H1 (cell line): ENCODE data around the gene SHOC1. TPM values are rescaled to one million over a fixed set of nuclear protein-coding genes. Genes with fewer than 3 reads are reported as not detected.

Source experiments
- CTCF ChIA-PET: fragments of 300-600 bp; sonication (Branson Sonifier 250); formaldehyde crosslinking; loops from one replicate; lab custom pipeline; 2021; ENCODE audit not compliant: partially characterized antibody; lab: Charles Lee
- POLR2A ChIA-PET: fragments of 300-600 bp; sonication (Branson Sonifier 250); formaldehyde crosslinking; loops from one replicate; lab custom pipeline; 2021; ENCODE audit warnings: inconsistent platforms; ENCODE audit not compliant: partially characterized antibody; lab: Charles Lee
- DNase-seq, 2 experiments: peaks; one replicate each; pipeline versions ENCODE4 v3.0.0 to v3.0.0-alpha.2; 2010 to 2022; ENCODE audit warnings: low spot score in 2 of 2, low read depth in 1 of 2, mixed read lengths in 1 of 2
- FAIRE-seq: peaks from 2 replicates; lab custom pipeline; 2011; peaks lifted over from hg19 to GRCh38; lab: Jason Lieb, UNC
- H2AFZ ChIP-seq: 2 replicates; pipeline ENCODE4 v1.8.1; 2012; ENCODE audit warnings: low read length, inconsistent platforms
- H2AK5ac ChIP-seq: 2 replicates; pipeline ENCODE4 v1.6.1; 2013; ENCODE audit warnings: low read depth, low read length
- H2BK120ac ChIP-seq: replicated peaks from 2 replicates; pipeline ENCODE3; 2013; ENCODE audit warnings: low read depth, low read length, inconsistent platforms
- H2BK12ac ChIP-seq: 2 replicates; pipeline ENCODE4 v1.6.1; 2013; ENCODE audit warnings: low read depth, low read length
- H2BK15ac ChIP-seq: 2 replicates; pipeline ENCODE4 v1.6.1; 2013; ENCODE audit warnings: low read length
- H2BK20ac ChIP-seq: 2 replicates; pipeline ENCODE4 v1.6.1; 2013; ENCODE audit warnings: low read length
- H2BK5ac ChIP-seq: 2 replicates; pipeline ENCODE4 v1.6.1; 2013; ENCODE audit warnings: low read depth, low read length
- H3K14ac ChIP-seq: 2 replicates; pipeline ENCODE4 v1.6.1; 2013; ENCODE audit warnings: inconsistent platforms; ENCODE audit not compliant: insufficient read length
- H3K18ac ChIP-seq: 2 replicates; pipeline ENCODE4 v1.6.1; 2013; ENCODE audit warnings: low read length; ENCODE audit errors: extremely low read depth
- H3K23ac ChIP-seq: 2 replicates; pipeline ENCODE4 v1.6.1; 2013; ENCODE audit warnings: inconsistent platforms; ENCODE audit not compliant: insufficient read length
- H3K23me2 ChIP-seq: 2 replicates; pipeline ENCODE4 v1.6.1; 2013; ENCODE audit warnings: low read depth, low read length
- H3K27ac ChIP-seq: 2 replicates; pipeline ENCODE4 v1.6.1; 2011; ENCODE audit warnings: low read depth, low read length, inconsistent platforms
- H3K27me3 ChIP-seq, 4 experiments: replicated peaks in 1 of 4; 1 replicate in 1 of 4; 2 replicates in 3 of 4; pipeline versions ENCODE4 v1.6.1 to v1.8.1; 2011 to 2013; ENCODE audit warnings: low read length in 3 of 4, mild to moderate bottlenecking in 3 of 4, inconsistent platforms in 2 of 4, mixed read lengths in 2 of 4, moderate library complexity in 1 of 4; ENCODE audit not compliant: control insufficient read depth in 3 of 4, insufficient read depth in 3 of 4; ENCODE audit errors: extremely low read depth in 1 of 4
- H3K36me3 ChIP-seq, 4 experiments: 2 replicates each; pipeline versions ENCODE4 v1.6.1 to v1.8.1; 2011 to 2013; ENCODE audit warnings: mild to moderate bottlenecking in 4 of 4, low read length in 3 of 4, moderate library complexity in 2 of 4, control low read depth in 1 of 4, inconsistent platforms in 1 of 4; ENCODE audit not compliant: insufficient read depth in 4 of 4, control insufficient read depth in 2 of 4
- H3K4ac ChIP-seq: replicated peaks from 2 replicates; pipeline ENCODE3; 2013; ENCODE audit warnings: low read length, low read depth, mixed read lengths, inconsistent platforms; ENCODE audit not compliant: insufficient read length
- H3K4me1 ChIP-seq, 4 experiments: replicated peaks in 1 of 4; 1 replicate in 1 of 4; 2 replicates in 3 of 4; pipeline versions ENCODE4 v1.6.1 to v1.8.1; 2011 to 2013; ENCODE audit warnings: low read length in 3 of 4, inconsistent platforms in 2 of 4, mixed read lengths in 1 of 4; ENCODE audit not compliant: insufficient read depth in 4 of 4, control insufficient read depth in 3 of 4
- H3K4me2 ChIP-seq, 2 experiments: 2 replicates each; pipeline versions ENCODE4 v1.6.1 to v1.8.1; 2011 to 2013; ENCODE audit warnings: low read depth in 2 of 2, low read length in 2 of 2, control low read depth in 1 of 2, inconsistent platforms in 1 of 2, mild to moderate bottlenecking in 1 of 2; ENCODE audit not compliant: insufficient read depth in 1 of 2
- H3K4me3 ChIP-seq, 4 experiments: fragments of 200-600, 300-600 bp in 1 of 4; sonication (generic), shearing (Covaris generic), sonication (Bioruptor Twin) in 1 of 4; 2 replicates each; pipeline versions ENCODE4 v1.5.1 to v1.8.1; 2011 to 2016; ENCODE audit warnings: low read length in 4 of 4, low read depth in 3 of 4, control low read depth in 2 of 4, inconsistent platforms in 2 of 4, mild to moderate bottlenecking in 2 of 4, mixed read lengths in 1 of 4, moderate library complexity in 1 of 4; ENCODE audit not compliant: insufficient read depth in 2 of 4; ENCODE audit errors: extremely low read depth in 1 of 4
- H3K56ac ChIP-seq: replicated peaks from 2 replicates; pipeline ENCODE3; 2013; ENCODE audit warnings: low read depth, mild to moderate bottlenecking, mixed read lengths, low read length, inconsistent platforms; ENCODE audit not compliant: insufficient read length
- H3K79me1 ChIP-seq: 2 replicates; pipeline ENCODE4 v1.6.1; 2013; ENCODE audit warnings: low read depth, low read length, control low read depth
- H3K79me2 ChIP-seq, 2 experiments: 2 replicates each; pipeline versions ENCODE4 v1.6.1 to v1.8.1; 2012 to 2013; ENCODE audit warnings: low read length in 2 of 2, mild to moderate bottlenecking in 2 of 2, inconsistent platforms in 1 of 2; ENCODE audit not compliant: insufficient read depth in 2 of 2, control insufficient read depth in 1 of 2
- H3K9ac ChIP-seq, 4 experiments: replicated peaks in 1 of 4; 1 replicate in 1 of 4; 2 replicates in 3 of 4; pipeline versions ENCODE4 v1.6.1 to v1.8.1; 2011 to 2013; ENCODE audit warnings: low read depth in 3 of 4, low read length in 3 of 4, control low read depth in 2 of 4, mild to moderate bottlenecking in 2 of 4, moderate library complexity in 2 of 4, inconsistent platforms in 1 of 4; ENCODE audit errors: extremely low read depth in 1 of 4
- H3K9me3 ChIP-seq, 2 experiments: 2 replicates each; pipeline versions ENCODE4 v1.6.1 to v1.8.1; 2012 to 2013; ENCODE audit warnings: mild to moderate bottlenecking in 2 of 2, moderate library complexity in 2 of 2, control low read depth in 1 of 2, inconsistent platforms in 1 of 2, low read depth in 1 of 2, low read length in 1 of 2, mixed read lengths in 1 of 2; ENCODE audit not compliant: insufficient read depth in 2 of 2
- H4K20me1 ChIP-seq, 2 experiments: replicated peaks in 1 of 2; 2 replicates each; pipeline versions ENCODE3 to v1.8.1; 2011 to 2013; ENCODE audit warnings: inconsistent platforms in 2 of 2, low read length in 2 of 2, mild to moderate bottlenecking in 1 of 2; ENCODE audit not compliant: insufficient read depth in 2 of 2, control insufficient read depth in 1 of 2
- H4K5ac ChIP-seq: 2 replicates; pipeline ENCODE4 v1.6.1; 2013; ENCODE audit warnings: low read length, low read depth, mixed read lengths, inconsistent platforms; ENCODE audit not compliant: insufficient read length
- H4K8ac ChIP-seq: 2 replicates; pipeline ENCODE4 v1.8.0; 2013; ENCODE audit warnings: mild to moderate bottlenecking, moderate library complexity, low read length, inconsistent platforms; ENCODE audit not compliant: insufficient read depth; ENCODE audit errors: extremely low read depth
- H4K91ac ChIP-seq: replicated peaks from 2 replicates; pipeline ENCODE3; 2013; ENCODE audit warnings: low read length, mixed read lengths, inconsistent platforms; ENCODE audit not compliant: insufficient read length
- ASH2L ChIP-seq: fragments of 200-600, 300-600 bp; sonication (generic); IDR thresholded peaks from one replicate; pipeline ENCODE4 v1.7.1; 2017; ENCODE audit warnings: low read length
- CBX8 ChIP-seq: fragments of 300-800, 300-1000 bp; sonication (generic); IDR thresholded peaks from 2 replicates; pipeline ENCODE4 v1.7.1; 2016; ENCODE audit warnings: low read depth, low read length, borderline replicate concordance
- CHD1 ChIP-seq: IDR thresholded peaks from 2 replicates; pipeline ENCODE4 v1.6.1; 2012; ENCODE audit warnings: low read depth, low read length, improper control_type of control experiment
- CHD2 ChIP-seq: IDR thresholded peaks from 2 replicates; pipeline ENCODE4 v1.6.1; 2012; ENCODE audit warnings: low read length, improper control_type of control experiment
- EGR1 ChIP-seq: IDR thresholded peaks from 2 replicates; pipeline ENCODE4 v1.6.1; 2011; ENCODE audit warnings: low read depth, low read length, borderline replicate concordance
- KDM4A ChIP-seq: IDR thresholded peaks from one replicate; pipeline ENCODE4 v1.7.1; 2012; ENCODE audit warnings: low read depth, mild to moderate bottlenecking, moderate library complexity, low read length, inconsistent platforms; ENCODE audit not compliant: severe bottlenecking
- KDM5A ChIP-seq: fragments of 200-600 bp; IDR thresholded peaks from 2 replicates; pipeline ENCODE4 v1.7.1; 2012; ENCODE audit warnings: mild to moderate bottlenecking, low read length, inconsistent platforms, mixed read lengths
- NANOG ChIP-seq: IDR thresholded peaks from 2 replicates; pipeline ENCODE4 v1.6.1; 2011; ENCODE audit warnings: low read length, low read depth, mild to moderate bottlenecking, inconsistent platforms; ENCODE audit not compliant: insufficient read depth, poor library complexity, severe bottlenecking
- RAD21 ChIP-seq, 2 experiments: IDR thresholded peaks in 1 of 2; conservative IDR thresholded peaks in 1 of 2; 2 replicates each; pipeline ENCODE4 v1.6.1; 2011; ENCODE audit warnings: low read depth in 2 of 2, low read length in 2 of 2, improper control_type of control experiment in 1 of 2, inconsistent platforms in 1 of 2, mild to moderate bottlenecking in 1 of 2, moderate library complexity in 1 of 2
- RBBP5 ChIP-seq: IDR thresholded peaks from 2 replicates; pipeline ENCODE4 v1.7.1; 2012; ENCODE audit warnings: low read depth, mild to moderate bottlenecking, inconsistent platforms, low read length, moderate library complexity, borderline replicate concordance
- RNF2 ChIP-seq: fragments of 200-900, 300-1000 bp; sonication (generic); IDR thresholded peaks from 2 replicates; pipeline ENCODE4 v1.7.1; 2016; ENCODE audit warnings: borderline replicate concordance, low read depth, mild to moderate bottlenecking, antibody characterized with exemption, low read length; ENCODE audit not compliant: poor library complexity, severe bottlenecking; ENCODE audit errors: missing control alignments
- SIRT6 ChIP-seq: IDR thresholded peaks from one replicate; pipeline ENCODE4 v1.7.1; 2012; ENCODE audit warnings: low read length, inconsistent platforms
- SP2 ChIP-seq: IDR thresholded peaks from 2 replicates; pipeline ENCODE4 v1.6.1; 2012; ENCODE audit warnings: mild to moderate bottlenecking, low read length, inconsistent platforms
- TBP ChIP-seq: IDR thresholded peaks from 2 replicates; pipeline ENCODE4 v1.6.1; 2011; ENCODE audit warnings: low read depth, low read length, improper control_type of control experiment
- TEAD4 ChIP-seq: IDR thresholded peaks from 2 replicates; pipeline ENCODE4 v1.6.1; 2012; ENCODE audit warnings: low read depth, low read length, inconsistent platforms, mixed read lengths
- ZNF274 ChIP-seq: IDR thresholded peaks from 2 replicates; pipeline ENCODE4 v1.7.0; 2012; ENCODE audit warnings: low read length, borderline replicate concordance; ENCODE audit errors: extremely low read depth
- WGBS, 2 experiments: shearing (Covaris generic) in 1 of 2; methylation state at CpG; one replicate each; pipeline versions ENCODE4 v1.1.6 to v1.1.7; 2013 to 2015; ENCODE audit warnings: low lambda C conversion rate in 2 of 2, mixed read lengths in 2 of 2, inconsistent platforms in 1 of 2, low coverage in 1 of 2, missing lambda C conversion rate in 1 of 2; ENCODE audit not compliant: insufficient replicate concordance in 2 of 2, insufficient coverage in 1 of 2, insufficient read length in 1 of 2; ENCODE audit errors: extremely low coverage in 1 of 2, missing lambda C conversion rate in 1 of 2; 5-methylcytosine and 5-hydroxymethylcytosine counted together
- polyA plus RNA-seq, 7 experiments: library from polyadenylated mRNA; depleted of rRNA in 3 of 7; stranded (reverse) in 5 of 7; unstranded in 2 of 7; fragments of >200 nt in 5 of 7; fragments of 200-250 nt in 2 of 7; gene quantifications; 1 replicate in 5 of 7; 2 replicates in 1 of 7; 4 replicates in 1 of 7; pipeline versions ENCODE4 v1.2.1 to v1.2.3, GENCODE V29; 2011 to 2013; ENCODE audit warnings: missing spikeins in 2 of 7, mixed read lengths in 2 of 7
- total RNA-seq: library from RNA; stranded (reverse); fragmentation: NEBNext Ultra II Directional; extraction: Animal tissue kit (Norgen Biotek cat#: 25700); gene quantifications from 2 replicates; pipeline ENCODE4 v1.2.1, GENCODE V29; 2021

The SHOC1 gene
- total and polyA plus RNA-seq, 2 of the 8 experiments (the other 6 are each of a cell fraction or from before 2014, with no cell fraction given) = not detected

DNA sequence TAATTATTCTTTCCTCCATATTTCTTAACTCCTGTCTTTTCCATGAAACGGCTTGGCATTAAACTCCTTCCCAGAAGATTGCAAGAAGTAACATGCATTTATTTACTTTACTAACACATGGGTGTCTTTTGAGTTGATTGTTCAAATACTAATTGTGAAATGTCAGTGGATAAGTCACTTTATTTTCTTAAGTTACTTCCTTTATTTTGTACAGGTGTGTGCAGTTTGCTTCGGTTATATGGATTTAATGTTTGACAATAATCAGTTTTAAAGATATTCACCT lies 761 bp upstream of the SHOC1 start:
- Histone ChIP-seq H3K4me3 (no peak overlapping the region), H2BK5ac (no peak overlapping the region), H4K8ac (no peak overlapping the region), H3K27me3 (no peaks in the 10 kb centered on the region), H3K4me1 (no peaks in the 10 kb centered on the region), H3K18ac (no peak overlapping the region), H3K56ac (no peak overlapping the region), H3K36me3 (no peaks in the 10 kb centered on the region), H3K9me3 (peaks cover 0 to 3% of the 10 kb centered on the region in 2 experiments; a peak in 1 of 4 replicates), H3K23ac (no peak overlapping the region), H4K20me1 (no peaks in the 10 kb centered on the region), H3K14ac (no peak overlapping the region), H3K27ac (no peak overlapping the region), H3K23me2 (no peaks in the 10 kb centered on the region), H3K79me1 (no peaks in the 10 kb centered on the region), H3K4ac (no peak overlapping the region), H3K9ac (no peak overlapping the region), H4K91ac (no peak overlapping the region), H2AK5ac (no peak overlapping the region), H2BK20ac (no peak overlapping the region), H3K79me2 (no peaks in the 10 kb centered on the region), H2BK12ac (no peak overlapping the region), H2BK15ac (no peak overlapping the region), H2AFZ (no peak overlapping the region), H4K5ac (no peak overlapping the region), H3K4me2 (no peak overlapping the region), H2BK120ac (no peak overlapping the region)
- 97% methylated on average over 2 of the region's 2 CpGs; no CpG with 5 or more reads in 1 of the 2 experiments for WGBS, 2 experiments
- CTCF ChIA-PET = interaction anchor here (2.2 kb wide), 1 partner anchor 10 kb away, joined by 5 read pairs; no protein-coding TSS in a partner anchor
- POLR2A ChIA-PET = no interaction called here
- DNase-seq (no peak), FAIRE-seq (no peak)
- no peak for TF ChIP-seq CHD2
- no peak for TF ChIP-seq CBX8
- no peak for TF ChIP-seq KDM4A
- TF ChIP-seq TBP = no peak
- no peak for TF ChIP-seq TEAD4
- TF ChIP-seq KDM5A = no peak
- TF ChIP-seq SIRT6 = no peak
- no peak for TF ChIP-seq ASH2L
- TF ChIP-seq CHD1 = no peak
- TF ChIP-seq RAD21 (IDR thresholded peaks at IDR 0.05 in 1 of 2, conservative IDR thresholded peaks at IDR 0.05 in 1 of 2; ENCODE audit: low read depth in 2 of 2, low read length in 2 of 2) = no peak
- no peak for TF ChIP-seq ZNF274
- TF ChIP-seq NANOG = no peak
- no peak for TF ChIP-seq SP2
- TF ChIP-seq RNF2 = no peak
- no peak for TF ChIP-seq EGR1
- TF ChIP-seq RBBP5 = no peak
